Keratinocyte (primary cell): ENCODE measurements around the gene TBK1.

ENCODE experiments used
- CTCF ChIP-seq, 3 experiments: IDR thresholded peaks in 1 of 3; conservative IDR thresholded peaks in 1 of 3; optimal IDR thresholded peaks in 1 of 3; 2 replicates in 2 of 3; 3 replicates in 1 of 3; pipeline versions ENCODE3 to v1.5.1; 2011; ENCODE audit warnings: low read length in 3 of 3, mild to moderate bottlenecking in 3 of 3, moderate library complexity in 2 of 3, control low read depth in 1 of 3, inconsistent platforms in 1 of 3; ENCODE audit not compliant: insufficient read depth in 2 of 3; ENCODE audit errors: extremely low read depth in 1 of 3
- EZH2 ChIP-seq: IDR thresholded peaks from one replicate; pipeline ENCODE4 v1.6.1; 2012; ENCODE audit warnings: inconsistent platforms, mild to moderate bottlenecking, low read length, moderate library complexity

- no peak for TF ChIP-seq CTCF (optimal IDR thresholded peaks at IDR 0.05 in 1 of 3, IDR thresholded peaks at IDR 0.05 in 1 of 3, conservative IDR thresholded peaks at IDR 0.05 in 1 of 3; ENCODE audit: extremely low read depth in 1 of 3, insufficient read depth in 2 of 3, low read length in 3 of 3)
- TF ChIP-seq EZH2 = no peak
Measured at GRCh38 chr12:64518396-64518795, 66.5 kb downstream of the TBK1 start.
